ENCODE results near the gene LARP4B. TPM values are rescaled to one million over a fixed set of nuclear protein-coding genes. Genes with fewer than 3 reads are reported as not detected.

Gene LARP4B
- total RNA-seq, 1 donor from 2014 or later = 114 TPM

DNA sequence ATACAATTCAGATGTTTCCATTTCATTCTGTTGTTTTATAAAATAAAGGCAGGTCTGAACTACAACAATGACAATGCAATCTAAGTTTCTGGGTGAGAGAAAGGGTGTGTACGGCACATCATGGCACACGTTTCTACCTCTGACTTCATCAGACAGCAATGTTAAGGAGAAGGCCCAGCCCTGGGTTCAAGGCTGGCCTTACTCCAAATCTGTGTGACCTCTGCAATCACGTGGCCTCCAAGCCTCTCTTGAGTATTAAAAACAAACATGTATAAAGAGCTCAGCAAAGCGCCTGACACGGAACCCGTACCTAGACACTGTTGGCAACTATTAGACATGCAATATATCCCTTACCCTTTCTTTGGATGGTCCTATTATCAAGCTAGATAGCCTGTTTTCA lies 114.1 kb downstream of the LARP4B start:
- Mint-ChIP-seq H3K27me3 (no peaks in the 10 kb centered on the region), H3K4me3 (ENCODE audit: low read depth) (no peak overlapping the region), H3K36me3 (ENCODE audit: insufficient read depth) (peaks cover 24% of the 10 kb centered on the region), H3K27ac (no peak overlapping the region), H3K4me1 (ENCODE audit: low read depth) (no peaks in the 10 kb centered on the region), H3K9me3 (ENCODE audit: low read depth) (no peaks in the 10 kb centered on the region)
- DNase-seq (ENCODE audit: low spot score, unreplicated experiment) = no peak
- no peak for TF ChIP-seq CTCF (IDR thresholded peaks at IDR 0.05; ENCODE audit: unreplicated experiment)

DNA sequence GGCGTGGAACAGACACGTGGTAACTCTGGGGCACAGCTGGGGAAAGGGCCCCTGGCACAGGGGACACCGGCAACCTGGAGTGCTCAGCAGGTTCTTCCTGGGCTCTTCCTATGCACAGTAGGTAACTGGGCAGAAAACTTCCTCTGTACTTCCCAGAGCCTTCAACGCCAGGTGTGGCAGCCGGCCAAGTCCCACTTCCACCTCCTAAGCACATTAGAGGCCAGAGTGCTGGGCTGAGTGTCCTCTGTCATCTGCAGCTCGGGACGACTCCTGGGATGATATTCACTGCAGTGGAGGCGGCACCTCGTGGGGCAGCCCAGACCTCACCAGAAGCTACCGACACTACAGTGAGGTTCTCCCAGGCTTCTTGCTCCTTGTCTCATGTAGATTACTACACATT lies 114.5 kb downstream of the LARP4B start:
- no peak for DNase-seq (ENCODE audit: low spot score, unreplicated experiment)
- H3K4me1 Mint-ChIP-seq (ENCODE audit: low read depth) = no peaks in the 10 kb centered on the region
- no peaks in the 10 kb centered on the region for H3K27me3 Mint-ChIP-seq
- peaks cover 24% of the 10 kb centered on the region for H3K36me3 Mint-ChIP-seq (ENCODE audit: insufficient read depth)
- H3K27ac Mint-ChIP-seq = no peak overlapping the region
- no peaks in the 10 kb centered on the region for H3K9me3 Mint-ChIP-seq (ENCODE audit: low read depth)
- no peak for TF ChIP-seq CTCF (IDR thresholded peaks at IDR 0.05; ENCODE audit: unreplicated experiment)
- H3K4me3 Mint-ChIP-seq (ENCODE audit: low read depth) = no peak overlapping the region

DNA sequence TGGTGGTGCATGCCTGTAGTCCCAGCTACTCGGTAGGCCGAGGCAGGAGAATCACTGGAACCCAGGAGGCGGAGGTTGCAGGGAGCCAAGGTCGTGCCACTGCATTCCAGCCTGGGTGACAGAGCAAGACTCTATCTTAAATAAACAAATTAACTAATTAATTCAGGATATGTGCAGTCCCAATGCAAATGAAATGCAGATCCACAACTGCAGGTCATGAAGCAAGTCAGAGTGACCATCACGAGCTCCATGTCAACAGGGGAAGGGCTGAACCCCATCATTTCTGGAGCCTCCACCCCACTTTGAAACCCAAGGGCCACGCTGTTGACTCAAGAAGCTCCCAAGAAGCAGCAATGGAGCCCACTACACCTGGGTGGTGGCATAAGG lies 115.4 kb downstream of the LARP4B start:
- no peaks in the 10 kb centered on the region for H3K9me3 Mint-ChIP-seq (ENCODE audit: low read depth)
- no peak overlapping the region for H3K4me3 Mint-ChIP-seq (ENCODE audit: low read depth)
- H3K27ac Mint-ChIP-seq = peak overlapping the region; percentile 52
- H3K36me3 Mint-ChIP-seq (ENCODE audit: insufficient read depth) = peaks cover 23% of the 10 kb centered on the region
- no peak for DNase-seq (ENCODE audit: low spot score, unreplicated experiment)
- no peak for TF ChIP-seq CTCF (IDR thresholded peaks at IDR 0.05; ENCODE audit: unreplicated experiment)
- H3K27me3 Mint-ChIP-seq = no peaks in the 10 kb centered on the region
- H3K4me1 Mint-ChIP-seq (ENCODE audit: low read depth) = no peaks in the 10 kb centered on the region

DNA sequence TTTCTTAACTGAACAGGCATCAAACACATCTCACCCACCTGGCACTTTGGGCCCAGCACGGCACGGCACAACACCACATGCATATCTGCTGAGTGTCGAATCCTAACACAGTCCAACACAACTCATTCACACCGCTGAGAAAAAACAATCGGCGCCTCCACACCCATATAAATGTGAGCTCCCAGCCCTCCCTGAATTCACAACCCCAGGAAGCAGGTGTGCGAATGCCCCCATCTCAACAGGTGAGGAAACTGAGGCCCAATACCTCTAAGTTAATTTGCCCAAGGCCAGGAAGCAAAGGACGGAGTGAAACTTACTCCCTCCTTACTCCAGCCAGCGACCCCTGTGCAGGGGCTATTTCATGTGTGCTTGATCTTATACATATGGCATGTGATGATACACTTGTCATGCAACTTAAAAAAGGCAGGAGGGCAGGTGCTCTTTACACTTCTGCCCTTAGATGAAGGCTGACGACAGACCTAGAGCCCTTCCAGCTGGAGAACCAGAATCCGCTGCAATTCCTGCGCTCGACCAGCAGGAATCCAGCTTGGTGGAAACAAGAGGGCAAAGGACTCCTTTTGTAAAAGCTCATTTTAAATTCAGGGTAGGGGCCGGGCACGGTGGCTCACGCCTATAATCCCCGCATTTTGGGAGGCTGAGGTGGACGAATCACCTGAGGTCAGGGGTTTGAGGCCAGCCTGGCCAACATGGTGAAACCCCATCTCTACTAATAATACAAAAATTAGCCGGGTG lies 116.0 kb downstream of the LARP4B start:
- DNase-seq (ENCODE audit: low spot score, unreplicated experiment) = no peak
- peak; percentile 39 for TF ChIP-seq CTCF (IDR thresholded peaks at IDR 0.05; ENCODE audit: unreplicated experiment)
- Mint-ChIP-seq H3K9me3 (ENCODE audit: low read depth) (no peaks in the 10 kb centered on the region), H3K36me3 (ENCODE audit: insufficient read depth) (peaks cover 19% of the 10 kb centered on the region), H3K4me3 (ENCODE audit: low read depth) (no peak overlapping the region), H3K27me3 (no peaks in the 10 kb centered on the region), H3K27ac (peak overlapping the region; percentile 67), H3K4me1 (ENCODE audit: low read depth) (no peaks in the 10 kb centered on the region)

DNA sequence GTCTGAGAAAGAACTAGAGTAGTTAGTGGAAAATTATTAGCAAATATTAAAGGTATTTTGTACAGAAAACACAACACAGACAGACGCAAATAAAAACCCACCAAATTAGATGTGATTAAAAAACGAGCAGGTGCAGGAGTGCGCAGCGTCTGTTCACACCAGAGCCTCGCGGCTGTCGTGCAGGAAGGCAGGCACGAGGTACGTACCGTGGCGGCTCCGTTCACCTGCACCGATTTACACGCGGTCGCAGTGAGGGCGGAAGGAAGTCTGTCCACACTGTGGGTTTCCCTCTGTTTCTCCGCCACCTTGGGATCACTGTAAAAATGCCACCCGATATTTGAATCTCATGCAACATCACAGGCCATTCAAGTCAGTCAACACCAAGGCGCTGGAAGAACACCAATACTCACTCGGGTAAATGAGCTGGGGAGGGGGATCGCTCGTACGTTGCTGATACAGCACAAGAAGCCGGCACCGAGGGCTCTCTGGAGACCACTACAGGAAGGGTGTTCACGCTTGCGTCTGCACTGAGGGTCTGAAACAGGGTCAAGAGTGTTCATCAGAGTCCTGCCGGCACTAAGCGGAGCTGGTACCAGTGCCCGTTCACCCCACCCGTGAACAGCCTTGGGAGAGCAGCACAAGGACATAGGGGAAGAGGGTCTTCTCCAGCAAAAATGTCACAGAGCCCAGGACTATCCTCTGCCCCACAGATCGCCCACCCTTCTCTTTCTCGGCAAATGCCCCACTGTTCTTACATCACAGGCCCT lies 116.8 kb downstream of the LARP4B start:
- Mint-ChIP-seq H3K27ac (peak overlapping the region; percentile 67), H3K4me3 (ENCODE audit: low read depth) (no peak overlapping the region), H3K4me1 (ENCODE audit: low read depth) (no peaks in the 10 kb centered on the region), H3K9me3 (ENCODE audit: low read depth) (no peaks in the 10 kb centered on the region), H3K36me3 (ENCODE audit: insufficient read depth) (peaks cover 25% of the 10 kb centered on the region), H3K27me3 (no peaks in the 10 kb centered on the region)
- TF ChIP-seq CTCF (IDR thresholded peaks at IDR 0.05; ENCODE audit: unreplicated experiment) = no peak
- no peak for DNase-seq (ENCODE audit: low spot score, unreplicated experiment)
